NCI-H2171 treated with DMSO at 0.1 percent for 48 hours (cell line): ENCODE data around the gene RHBG.
"Not testable (repeated sequence)": the region's sequence is repeated elsewhere in the genome, so short reads cannot be mapped to it uniquely, and the experiment has no call there.

Source experiments
- DNase-seq: peaks from one replicate; lab custom pipeline; 2025; lab: John Stamatoyannopoulos, UW

The RHBG gene

GRCh38 chr1:156368889-156369684 lies at the start of gene RHBG:
RHBG (plus strand) TSS chr1:156369211; CDS start chr1:156369250, 39 bp downstream.
- DNase-seq, result peak; percentile 8

- DNase-seq, result peak; percentile 23
Measured at GRCh38 chr1:156319664-156320063, 49.3 kb upstream of the RHBG start.

- no peak for DNase-seq
Measured at GRCh38 chr1:156320560-156320959, 48.5 kb upstream of the RHBG start.

- not testable (repeated sequence) for DNase-seq
Measured at GRCh38 chr1:156323179-156323578, 45.8 kb upstream of the RHBG start.

- DNase-seq, result no peak
Measured at GRCh38 chr1:156336242-156336641, 32.8 kb upstream of the RHBG start.

- DNase-seq, result peak; percentile 28
Measured at GRCh38 chr1:156337052-156337887, 31.7 kb upstream of the RHBG start.

DNA sequence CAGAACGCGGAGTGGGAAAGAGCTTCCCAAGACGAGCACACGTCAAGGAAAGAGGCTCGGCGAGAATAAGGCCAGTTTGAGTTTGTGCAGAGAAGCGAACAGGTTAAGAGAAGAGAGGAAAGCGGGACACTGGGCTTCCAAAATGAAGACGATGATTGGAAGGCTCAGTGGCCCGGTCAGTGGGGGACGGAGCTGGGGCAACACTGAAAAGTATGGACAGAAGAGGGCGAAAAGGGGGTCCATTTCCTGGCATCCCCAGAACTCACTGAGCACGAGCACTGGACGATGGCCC lies 31.2 kb upstream of the RHBG start:
- DNase-seq, result no peak

DNA sequence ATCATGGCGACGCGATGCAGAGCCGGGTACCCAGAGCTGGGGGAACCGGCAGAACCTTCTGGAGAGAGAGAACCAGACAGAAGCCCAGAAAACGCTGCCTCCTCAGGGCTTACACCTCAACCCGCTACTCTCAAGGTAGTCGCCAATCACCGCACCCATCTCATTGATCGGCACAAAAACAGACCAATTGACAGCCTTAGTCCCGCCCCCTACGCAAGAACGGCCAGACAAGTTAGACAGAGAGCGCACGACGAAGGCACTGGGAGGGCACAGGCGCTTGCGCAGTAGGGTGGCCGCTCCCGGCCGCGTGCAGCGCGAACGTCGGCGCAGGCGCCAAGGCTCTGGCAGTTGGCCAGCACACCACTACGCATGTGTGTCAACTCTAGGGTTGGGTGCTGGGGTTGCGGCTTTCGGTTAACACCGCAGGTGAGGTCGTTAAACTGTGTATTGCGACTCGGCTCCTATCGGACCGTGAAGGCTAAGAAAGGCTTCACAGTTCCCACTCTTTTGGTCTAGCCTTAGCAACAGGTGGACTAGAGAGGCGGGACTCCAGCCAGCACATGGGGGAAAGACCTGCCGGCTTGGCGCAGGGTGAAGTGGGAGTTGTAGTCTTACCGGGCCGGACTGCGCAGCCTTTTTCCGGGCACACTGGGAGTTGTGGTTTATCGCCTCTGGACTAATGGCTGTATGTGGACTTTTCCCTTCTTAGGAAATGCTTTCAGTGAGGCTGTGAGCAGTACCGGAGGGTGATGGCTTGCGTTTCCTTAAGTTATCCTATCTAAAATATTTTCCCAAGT lies 30.6 kb upstream of the RHBG start, which contains the start of the genes CCT3 and TSACC:
Gene CCT3, minus strand, starts transcription at position 113 of the 797 bp plus-strand sequence. Its CDS starts 108 bp downstream, at position 5.
Gene TSACC, plus strand, starts transcription at position 347 of the 797 bp plus-strand sequence. CDS start 1,232 bp downstream, outside the sequence.
- peak; percentile 100 for DNase-seq

GRCh38 chr1:156342166-156342955 lies 26.6 kb upstream of the RHBG start:
- DNase-seq, result no peak

DNA sequence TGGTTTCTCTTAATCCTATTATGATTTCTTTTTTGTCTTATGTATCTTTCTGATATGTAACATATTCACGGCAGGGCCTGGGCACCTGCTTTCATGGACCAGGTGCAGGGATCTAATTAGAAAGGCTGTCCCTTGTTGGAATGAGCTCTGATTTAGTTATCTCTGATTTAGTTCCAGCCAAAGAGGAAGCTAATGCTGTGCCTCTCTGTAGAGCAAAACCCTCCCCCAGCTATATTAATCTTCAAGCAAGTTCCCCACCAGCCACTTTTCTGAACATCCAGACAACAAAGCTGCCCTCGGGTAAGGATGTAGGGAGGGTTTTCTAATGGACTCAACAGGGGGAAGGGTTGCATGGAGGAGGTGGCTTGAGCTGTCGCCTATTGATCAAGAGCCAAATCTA lies 24.6 kb upstream of the RHBG start:
- DNase-seq, result no peak

DNA sequence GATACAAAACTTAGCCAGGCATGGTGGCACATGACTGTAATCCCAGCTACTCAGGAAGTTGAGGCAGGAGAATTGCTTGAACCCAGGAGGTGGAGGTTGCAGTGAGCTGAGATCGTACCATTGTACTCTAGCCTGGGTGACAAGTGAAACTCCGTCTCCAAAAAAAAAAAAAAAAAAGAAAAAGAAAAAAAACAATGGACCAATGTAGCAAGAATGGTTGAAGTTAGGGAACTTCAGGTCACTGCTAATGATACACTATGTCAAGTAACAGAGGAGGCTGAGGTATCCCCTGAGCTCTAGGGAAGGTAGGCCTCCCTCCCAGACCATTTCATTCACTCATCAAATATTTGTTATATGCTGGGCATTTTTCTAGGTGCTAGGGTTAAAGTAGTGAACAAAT lies 23.0 kb upstream of the RHBG start:
- not testable (repeated sequence) for DNase-seq

DNA sequence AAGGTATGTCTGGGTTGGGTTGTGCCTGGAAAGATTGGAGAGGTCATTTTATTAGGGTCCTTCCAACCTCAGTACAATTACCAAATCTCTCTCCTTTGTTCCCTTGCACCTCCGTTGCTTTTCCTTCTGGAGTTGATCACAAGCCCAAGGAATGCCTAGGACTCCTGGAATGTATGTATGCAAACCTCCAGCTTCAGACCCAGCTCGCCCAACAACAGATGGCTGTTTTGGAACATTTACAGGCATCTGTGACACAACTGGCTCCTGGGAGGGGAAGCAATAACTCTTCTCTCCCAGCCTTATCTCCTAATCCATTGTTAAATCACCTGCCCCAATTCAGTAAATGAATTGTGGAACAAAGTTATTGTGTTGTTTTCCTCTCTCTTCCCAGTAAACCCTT lies 22.4 kb upstream of the RHBG start:
- DNase-seq, result peak; percentile 36

DNA sequence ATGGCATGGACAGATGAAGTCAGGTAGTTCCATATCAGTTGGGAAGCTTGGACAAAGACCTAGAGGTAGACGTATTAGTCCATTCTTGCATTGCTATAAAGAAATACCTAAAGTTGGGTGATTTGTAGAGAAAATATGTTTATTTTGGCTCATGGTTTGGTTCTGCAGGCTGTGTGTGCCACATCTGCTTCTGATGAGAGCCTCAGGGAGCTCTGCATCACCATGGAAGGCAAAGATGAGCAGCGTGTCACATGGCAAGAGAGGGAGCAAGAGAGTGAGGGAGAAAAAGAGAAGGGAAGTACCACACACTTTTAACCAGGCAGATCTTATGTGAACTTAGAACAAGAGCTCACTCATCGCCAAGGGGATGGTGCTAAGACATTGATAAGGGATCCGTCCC lies 21.7 kb upstream of the RHBG start:
- DNase-seq, result no peak

DNA sequence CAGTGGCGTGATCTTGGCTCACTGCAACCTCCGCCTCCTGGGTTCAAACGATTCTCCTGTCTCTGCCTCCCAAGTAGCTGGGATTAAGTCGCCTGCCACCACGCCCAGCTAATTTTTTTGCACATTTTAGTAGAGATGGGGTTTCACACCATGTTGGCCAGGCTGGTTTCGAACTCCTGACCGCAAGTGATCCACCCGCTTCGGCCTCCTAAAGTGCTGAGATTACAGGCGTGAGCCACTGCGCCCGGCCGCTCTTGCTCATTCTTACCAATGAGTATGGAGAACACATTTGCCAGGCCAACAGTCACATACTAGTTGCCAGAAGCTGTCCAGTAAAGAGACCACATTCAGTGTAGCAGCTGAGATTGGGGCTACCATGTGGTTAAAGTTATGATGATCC lies 16.5 kb upstream of the RHBG start:
- DNase-seq, result not testable (repeated sequence)

DNA sequence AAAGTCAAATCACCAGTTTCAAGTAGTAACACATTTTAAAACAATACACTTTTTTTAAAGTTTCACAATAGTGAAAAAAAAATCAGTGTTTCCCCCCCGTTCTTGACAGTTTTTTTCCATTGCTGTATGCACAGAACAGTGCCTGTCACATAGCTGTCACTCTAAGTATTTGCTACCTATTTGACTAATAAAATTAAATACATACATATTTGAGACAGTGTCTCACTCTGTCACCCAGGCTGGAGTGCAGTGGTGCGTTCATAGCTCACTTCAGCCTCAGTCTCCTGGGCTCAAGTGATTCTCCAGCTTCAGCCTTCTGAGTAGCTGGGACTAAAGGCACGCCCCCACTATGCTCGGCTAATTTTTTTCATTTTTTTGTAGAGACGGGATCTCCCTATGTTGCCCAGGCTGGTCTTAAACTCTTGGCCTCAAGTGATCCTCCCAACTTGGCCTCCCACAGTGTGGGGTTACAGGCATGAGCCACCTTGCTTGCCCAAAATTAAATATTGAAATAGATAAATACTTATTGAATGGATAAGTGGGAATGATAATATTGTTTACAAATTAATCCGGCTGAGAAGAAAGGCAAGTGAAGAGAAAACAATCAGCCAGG lies 12.6 kb upstream of the RHBG start:
- DNase-seq, result no peak

DNA sequence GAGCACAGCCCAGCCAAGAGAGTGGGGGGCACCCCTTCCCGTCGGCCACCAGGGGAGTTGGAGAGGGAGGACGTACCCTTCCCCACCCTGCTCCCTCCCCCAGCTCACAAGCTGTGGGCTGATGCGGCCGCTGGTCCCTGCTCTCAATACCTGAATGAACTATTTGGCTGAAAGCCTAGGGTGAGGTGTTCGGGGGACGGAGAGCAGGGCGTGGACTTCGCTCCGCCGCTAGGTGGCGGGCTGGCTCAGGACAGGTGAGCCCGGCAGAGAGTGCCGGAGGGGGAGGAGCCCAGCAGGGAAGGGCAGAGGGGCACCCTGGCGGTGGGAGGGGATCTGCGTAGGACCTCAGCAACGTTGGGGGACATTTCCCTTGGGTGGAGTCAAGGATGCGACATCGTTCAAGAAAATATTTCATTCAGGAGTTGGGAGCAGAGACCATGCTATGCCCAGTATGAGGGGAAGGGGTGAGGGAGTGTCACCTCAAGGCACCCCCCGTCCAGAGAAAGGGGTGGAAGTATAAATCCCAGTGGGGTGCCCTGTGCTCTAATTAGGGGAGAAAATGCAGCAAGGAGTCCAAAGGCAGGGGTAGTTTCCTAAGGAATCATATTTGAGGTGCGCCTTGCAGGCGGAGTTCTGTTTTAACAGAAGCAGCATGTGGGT lies 12.0 kb upstream of the RHBG start:
- DNase-seq, result peak; percentile 86

DNA sequence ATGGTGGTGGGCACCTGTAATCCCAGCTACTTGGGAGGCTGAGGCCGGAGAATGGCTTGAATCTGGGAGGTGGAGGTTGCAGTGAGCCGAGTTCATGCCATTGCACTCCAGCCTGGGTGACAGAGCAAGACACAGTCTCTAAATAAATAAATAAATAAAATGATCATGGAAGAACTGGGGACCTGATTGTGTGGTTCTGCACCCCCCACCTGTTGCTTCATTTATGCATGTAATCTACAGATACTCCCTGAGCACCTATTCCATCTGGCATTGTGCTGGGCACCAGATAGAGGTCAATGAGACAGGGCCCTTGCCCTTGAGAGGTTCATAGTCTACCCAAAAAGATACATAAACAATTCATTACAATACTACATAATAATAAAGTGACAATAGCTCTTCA lies 11.0 kb upstream of the RHBG start:
- DNase-seq, result no peak

- DNase-seq, result no peak
Measured at GRCh38 chr1:156358641-156359040, 10.4 kb upstream of the RHBG start.

GRCh38 chr1:156359249-156359648 lies 9.8 kb upstream of the RHBG start:
- DNase-seq, result no peak

- no peak for DNase-seq
Measured at GRCh38 chr1:156359973-156360372, 9.0 kb upstream of the RHBG start.
